WTC11 (cell line): ENCODE data around the gene STRIP1.

Experiments used
- ATF3 ChIP-seq: sonication (generic); formaldehyde crosslinking; conservative IDR thresholded peaks from 2 replicates; pipeline ENCODE4 v1.8.1; 2022; ENCODE audit warnings: mild to moderate bottlenecking, missing genetic modification reagents
- CTCF ChIP-seq: fragments of 200-600 bp; IDR thresholded peaks from 2 replicates; pipeline ENCODE4 v1.8.0; 2022; ENCODE audit warnings: antibody characterized with exemption
- ERG ChIP-seq: fragments of 250-450 bp; sonication (Bioruptor Pico); IDR thresholded peaks from 2 replicates; pipeline ENCODE4 v1.8.0; 2021; ENCODE audit warnings: mild to moderate bottlenecking
- ESRRA ChIP-seq: sonication (generic); formaldehyde crosslinking; IDR thresholded peaks from 2 replicates; pipeline ENCODE4 v1.8.1; 2022; ENCODE audit warnings: mild to moderate bottlenecking, missing genetic modification reagents, borderline replicate concordance
- IRF1 ChIP-seq: sonication (generic); formaldehyde crosslinking; IDR thresholded peaks from 2 replicates; pipeline ENCODE4 v1.8.0; 2023; ENCODE audit warnings: missing genetic modification reagents
- IRF2 ChIP-seq: sonication (generic); formaldehyde crosslinking; IDR thresholded peaks from 2 replicates; pipeline ENCODE4 v1.8.0; 2022; ENCODE audit warnings: low read depth, missing genetic modification reagents, borderline replicate concordance
- MAX ChIP-seq: sonication (generic); formaldehyde crosslinking; IDR thresholded peaks from 2 replicates; pipeline ENCODE4 v1.8.0; 2022; ENCODE audit warnings: mild to moderate bottlenecking, missing genetic modification reagents
- NFYB ChIP-seq: sonication (generic); formaldehyde crosslinking; conservative IDR thresholded peaks from 2 replicates; pipeline ENCODE4 v1.8.0; 2022; ENCODE audit warnings: low read depth, missing genetic modification reagents
- TCF7 ChIP-seq: sonication (generic); formaldehyde crosslinking; IDR thresholded peaks from 2 replicates; pipeline ENCODE4 v1.8.0; 2022; ENCODE audit warnings: mild to moderate bottlenecking, low read depth, missing genetic modification reagents, moderate library complexity
- USF1 ChIP-seq: sonication (generic); formaldehyde crosslinking; IDR thresholded peaks from 2 replicates; pipeline ENCODE4 v1.8.0; 2022; ENCODE audit warnings: mild to moderate bottlenecking, missing genetic modification reagents
- ZNF263 ChIP-seq: sonication (generic); formaldehyde crosslinking; IDR thresholded peaks from 2 replicates; pipeline ENCODE4 v1.8.1; 2022; ENCODE audit warnings: low read depth, mild to moderate bottlenecking, moderate library complexity, missing genetic modification reagents

- TF ChIP-seq CTCF (no peak), NFYB (no peak), IRF2 (no peak), IRF1 (CRISPR knock-in tag) (no peak), ATF3 (CRISPR knock-in tag) (no peak), ZNF263 (CRISPR knock-in tag) (no peak), MAX (CRISPR knock-in tag) (no peak), USF1 (CRISPR knock-in tag) (no peak), ERG (no peak), ESRRA (CRISPR knock-in tag) (no peak), TCF7 (CRISPR knock-in tag) (no peak)
Measured at GRCh38 chr1:110081061-110081460, 46.6 kb downstream of the STRIP1 start.
